Measurements from ENCODE around the gene TBC1D23. TPM values are rescaled to one million over a fixed set of nuclear protein-coding genes. Genes with fewer than 3 reads are reported as not detected.
"Not testable (repeated sequence)": the region's sequence is repeated elsewhere in the genome, so short reads cannot be mapped to it uniquely, and the experiment has no call there.

TBC1D23 gene
- total RNA-seq, 2 experiments from 2014 or later = 28.6 to 29.3 TPM

- peaks cover 6% of the 10 kb centered on the region for H3K4me1 Mint-ChIP-seq (ENCODE audit: low read depth)
- no peaks in the 10 kb centered on the region for H3K27me3 Mint-ChIP-seq (ENCODE audit: low read depth)
- ATAC-seq (no peak), DNase-seq (no peak)
- no peak overlapping the region for H3K27ac Mint-ChIP-seq
- H3K9me3 Mint-ChIP-seq (ENCODE audit: insufficient read depth) = no peaks in the 10 kb centered on the region
- no peak overlapping the region for H3K4me3 Mint-ChIP-seq
- H3K36me3 Mint-ChIP-seq (ENCODE audit: low read depth) = no peaks in the 10 kb centered on the region
- ChIA-PET POLR2A (interaction anchor here (2.3 kb wide), 1 partner anchor 9 kb away, joined by 12 read pairs; the partner anchor contains the start of gene TBC1D23), CTCF (interaction anchor here (0.8 to 2.2 kb wide), 3 partner anchors 10 to 439 kb away, joined by 4 to 7 read pairs (median 6); partner anchors contain the start of gene TBC1D23)
These were observed 9.4 kb downstream of the TBC1D23 start for GRCh38 chr3:100270215-100270583.

- Mint-ChIP-seq H3K27me3 (ENCODE audit: low read depth) (no peaks in the 10 kb centered on the region), H3K4me3 (no peak overlapping the region), H3K36me3 (ENCODE audit: low read depth) (no peaks in the 10 kb centered on the region), H3K27ac (no peak overlapping the region), H3K9me3 (ENCODE audit: insufficient read depth) (no peaks in the 10 kb centered on the region), H3K4me1 (ENCODE audit: low read depth) (peaks cover 6% of the 10 kb centered on the region)
- DNase-seq = no peak
- ATAC-seq = no peak
- ChIA-PET CTCF (no interaction called here), POLR2A (interaction anchor here (0.6 kb wide), 1 partner anchor 253 kb away, joined by 3 read pairs; no protein-coding TSS in a partner anchor)
These were observed 10.7 kb downstream of the TBC1D23 start for GRCh38 chr3:100271522-100271921.

- ATAC-seq; H3K36me3 Mint-ChIP-seq (ENCODE audit: low read depth); H3K27ac Mint-ChIP-seq; POLR2A ChIA-PET; H3K4me1 Mint-ChIP-seq (ENCODE audit: low read depth); DNase-seq; CTCF ChIA-PET; H3K27me3 Mint-ChIP-seq (ENCODE audit: low read depth); H3K9me3 Mint-ChIP-seq (ENCODE audit: insufficient read depth); H3K4me3 Mint-ChIP-seq: not testable (repeated sequence)
These were observed 12.2 kb downstream of the TBC1D23 start for GRCh38 chr3:100272797-100273611.

- Mint-ChIP-seq H3K27me3 (ENCODE audit: low read depth) (no peaks in the 10 kb centered on the region), H3K27ac (no peak overlapping the region), H3K9me3 (ENCODE audit: insufficient read depth) (no peaks in the 10 kb centered on the region), H3K36me3 (ENCODE audit: low read depth) (no peaks in the 10 kb centered on the region), H3K4me1 (ENCODE audit: low read depth) (peaks cover 5% of the 10 kb centered on the region), H3K4me3 (no peak overlapping the region)
- DNase-seq = no peak
- POLR2A ChIA-PET = interaction anchor here (0.6 kb wide), 1 partner anchor 201 kb away, joined by 3 read pairs; no protein-coding TSS in a partner anchor
- no peak for ATAC-seq
- CTCF ChIA-PET = no interaction called here
These were observed 13.6 kb downstream of the TBC1D23 start for GRCh38 chr3:100274361-100274760.

- Mint-ChIP-seq H3K4me1 (ENCODE audit: low read depth) (no peaks in the 10 kb centered on the region), H3K27ac (no peak overlapping the region), H3K4me3 (no peak overlapping the region), H3K36me3 (ENCODE audit: low read depth) (peaks cover 3% of the 10 kb centered on the region), H3K27me3 (ENCODE audit: low read depth) (no peaks in the 10 kb centered on the region), H3K9me3 (ENCODE audit: insufficient read depth) (no peaks in the 10 kb centered on the region)
- ChIA-PET POLR2A (no interaction called here), CTCF (interaction anchor here (1.2 kb wide), 1 partner anchor 446 kb away, joined by 8 read pairs; no protein-coding TSS in a partner anchor)
- DNase-seq = no peak
- ATAC-seq = no peak
These were observed 16.5 kb downstream of the TBC1D23 start for GRCh38 chr3:100277255-100277800.

GRCh38 chr3:100278910-100279309, 18.1 kb downstream of the TBC1D23 start:
- Mint-ChIP-seq H3K4me3 (no peak overlapping the region), H3K9me3 (ENCODE audit: insufficient read depth) (no peaks in the 10 kb centered on the region), H3K4me1 (ENCODE audit: low read depth) (peaks cover 8% of the 10 kb centered on the region), H3K27ac (no peak overlapping the region), H3K36me3 (ENCODE audit: low read depth) (peaks cover 3% of the 10 kb centered on the region), H3K27me3 (ENCODE audit: low read depth) (no peaks in the 10 kb centered on the region)
- DNase-seq = no peak
- ChIA-PET CTCF (no interaction called here), POLR2A (no interaction called here)
- ATAC-seq = no peak

- CTCF ChIA-PET = no interaction called here
- Mint-ChIP-seq H3K27me3 (ENCODE audit: low read depth) (no peaks in the 10 kb centered on the region), H3K9me3 (ENCODE audit: insufficient read depth) (no peaks in the 10 kb centered on the region), H3K27ac (no peak overlapping the region), H3K4me3 (no peak overlapping the region), H3K4me1 (ENCODE audit: low read depth) (peaks cover 14% of the 10 kb centered on the region), H3K36me3 (ENCODE audit: low read depth) (peaks cover 24% of the 10 kb centered on the region)
- POLR2A ChIA-PET = no interaction called here
- ATAC-seq (no peak), DNase-seq (no peak)
These were observed 27.6 kb downstream of the TBC1D23 start for GRCh38 chr3:100288288-100288894.

GRCh38 chr3:100289339-100289738, 28.5 kb downstream of the TBC1D23 start:
- H3K4me3 Mint-ChIP-seq = no peak overlapping the region
- peaks cover 24% of the 10 kb centered on the region for H3K36me3 Mint-ChIP-seq (ENCODE audit: low read depth)
- H3K27ac Mint-ChIP-seq = no peak overlapping the region
- H3K4me1 Mint-ChIP-seq (ENCODE audit: low read depth) = peaks cover 7% of the 10 kb centered on the region
- ChIA-PET CTCF (no interaction called here), POLR2A (no interaction called here)
- no peak for ATAC-seq
- H3K9me3 Mint-ChIP-seq (ENCODE audit: insufficient read depth) = no peaks in the 10 kb centered on the region
- H3K27me3 Mint-ChIP-seq (ENCODE audit: low read depth) = no peaks in the 10 kb centered on the region
- DNase-seq = no peak

- ChIA-PET POLR2A (no interaction called here), CTCF (no interaction called here)
- Mint-ChIP-seq H3K36me3 (ENCODE audit: low read depth) (peaks cover 17% of the 10 kb centered on the region), H3K4me1 (ENCODE audit: low read depth) (peaks cover 7% of the 10 kb centered on the region), H3K27me3 (ENCODE audit: low read depth) (no peaks in the 10 kb centered on the region), H3K9me3 (ENCODE audit: insufficient read depth) (no peaks in the 10 kb centered on the region), H3K27ac (no peak overlapping the region), H3K4me3 (no peak overlapping the region)
- DNase-seq (no peak), ATAC-seq (no peak)
These were observed 34.3 kb downstream of the TBC1D23 start for GRCh38 chr3:100295089-100295488.

- H3K9me3 Mint-ChIP-seq (ENCODE audit: insufficient read depth) = no peaks in the 10 kb centered on the region
- CTCF ChIA-PET = interaction anchor here (0.6 kb wide), 1 partner anchor 466 kb away, joined by 3 read pairs; no protein-coding TSS in a partner anchor
These were observed 37.0 kb downstream of the TBC1D23 start for GRCh38 chr3:100297784-100298183.

GRCh38 chr3:100299016-100299415, 38.2 kb downstream of the TBC1D23 start:
- Mint-ChIP-seq H3K36me3 (ENCODE audit: low read depth) (peaks cover 18% of the 10 kb centered on the region), H3K4me1 (ENCODE audit: low read depth) (no peaks in the 10 kb centered on the region), H3K27ac (no peak overlapping the region), H3K27me3 (ENCODE audit: low read depth) (no peaks in the 10 kb centered on the region), H3K4me3 (no peak overlapping the region), H3K9me3 (ENCODE audit: insufficient read depth) (no peaks in the 10 kb centered on the region)
- ATAC-seq (no peak), DNase-seq (no peak)
- ChIA-PET CTCF (no interaction called here), POLR2A (no interaction called here)

More at GRCh38 chr3:100297784-100298183, 37.0 kb downstream of the TBC1D23 start:
- Mint-ChIP-seq H3K36me3 (ENCODE audit: low read depth) (peaks cover 17% of the 10 kb centered on the region), H3K27me3 (ENCODE audit: low read depth) (no peaks in the 10 kb centered on the region), H3K27ac (no peak overlapping the region), H3K4me1 (ENCODE audit: low read depth) (no peaks in the 10 kb centered on the region), H3K4me3 (no peak overlapping the region)
- DNase-seq = no peak
- POLR2A ChIA-PET = no interaction called here
- ATAC-seq = no peak

GRCh38 chr3:100306695-100307094, 45.9 kb downstream of the TBC1D23 start:
- Mint-ChIP-seq H3K36me3 (ENCODE audit: low read depth) (peaks cover 24% of the 10 kb centered on the region), H3K27me3 (ENCODE audit: low read depth) (no peaks in the 10 kb centered on the region), H3K4me3 (no peak overlapping the region), H3K27ac (no peak overlapping the region), H3K4me1 (ENCODE audit: low read depth) (peaks cover 2% of the 10 kb centered on the region), H3K9me3 (ENCODE audit: insufficient read depth) (no peaks in the 10 kb centered on the region)
- POLR2A ChIA-PET = no interaction called here
- DNase-seq (no peak), ATAC-seq (no peak)
- CTCF ChIA-PET = interaction anchor here (1.0 to 1.5 kb wide), 2 partner anchors 475 to 489 kb away, joined by 3 to 4 read pairs; partner anchors contain the start of gene CMSS1

Data from activated CD8-positive, alpha-beta T cell treated with anti-CD3 and anti-CD28 coated beads, Interleukin-2, amount 10 ng/mL, durations not matched to agents 7 days and 5 days (primary cell).